ENCODE results near the gene DNAL1.

Gene DNAL1

DNA sequence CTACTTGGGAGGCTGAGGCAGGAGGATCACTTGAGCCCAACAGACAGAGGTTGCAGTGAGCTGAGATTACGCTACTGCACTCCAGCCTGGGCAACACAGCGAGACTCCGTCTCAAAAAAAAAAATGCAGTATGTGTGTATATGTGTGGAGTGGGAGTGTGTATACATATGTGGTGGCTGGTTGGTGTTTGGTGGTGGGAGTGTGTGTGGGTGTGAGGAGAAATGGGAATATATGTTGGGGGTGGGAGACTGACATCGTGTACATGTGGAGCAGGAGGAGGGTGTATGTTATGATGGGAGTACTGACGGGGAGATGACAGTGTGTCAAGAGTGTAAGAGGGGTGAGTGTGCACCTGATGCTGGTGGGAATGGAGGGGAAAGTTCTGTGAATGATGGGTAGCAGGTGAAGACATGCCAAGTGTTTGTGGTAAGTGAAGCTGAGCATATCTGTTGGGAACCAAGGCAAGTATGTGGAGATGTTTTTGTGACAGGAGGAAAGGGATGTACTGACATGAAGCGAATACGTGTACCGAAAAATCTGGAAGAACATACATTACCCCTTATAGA, 65.2 kb downstream of the DNAL1 start:
- no peak overlapping the region for H3K27ac Mint-ChIP-seq

DNA sequence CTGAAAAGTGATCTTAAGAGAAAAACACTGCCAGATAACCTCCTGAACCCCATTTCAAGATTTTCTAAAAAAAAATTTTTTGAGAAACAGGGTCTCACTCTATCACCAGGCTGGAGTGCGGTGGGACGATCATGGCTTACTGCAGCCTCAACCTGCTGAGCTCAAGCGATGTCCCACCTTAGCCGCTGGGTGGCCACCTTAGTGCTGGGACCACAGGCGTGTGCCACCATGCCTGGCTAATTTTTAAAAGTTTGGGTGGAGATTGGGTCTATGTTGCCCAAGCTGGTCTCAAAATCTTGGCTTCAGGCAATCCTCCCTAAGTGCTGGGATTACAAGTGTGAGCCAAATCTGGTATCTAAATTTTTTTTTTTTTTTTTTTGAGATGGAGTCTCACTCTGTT, 66.0 kb downstream of the DNAL1 start:
- peaks cover 7% of the 10 kb centered on the region for H3K36me3 Mint-ChIP-seq (ENCODE audit: low read depth)
- DNase-seq: no peak
- no peak overlapping the region for H3K4me3 Mint-ChIP-seq
- ATAC-seq: no peak
- peaks cover 28% of the 10 kb centered on the region for H3K4me1 Mint-ChIP-seq
- no peaks in the 10 kb centered on the region for H3K27me3 Mint-ChIP-seq
- H3K27ac Mint-ChIP-seq: no peak overlapping the region
- H3K9me3 Mint-ChIP-seq: no peaks in the 10 kb centered on the region

More for the DNA sequence above, 65.2 kb downstream of the DNAL1 start:
- Mint-ChIP-seq H3K9me3 (no peaks in the 10 kb centered on the region), H3K36me3 (ENCODE audit: low read depth) (peaks cover 5% of the 10 kb centered on the region), H3K27me3 (no peaks in the 10 kb centered on the region), H3K4me3 (no peak overlapping the region), H3K4me1 (peaks cover 28% of the 10 kb centered on the region)
- ATAC-seq: no peak
- no peak for DNase-seq

DNA sequence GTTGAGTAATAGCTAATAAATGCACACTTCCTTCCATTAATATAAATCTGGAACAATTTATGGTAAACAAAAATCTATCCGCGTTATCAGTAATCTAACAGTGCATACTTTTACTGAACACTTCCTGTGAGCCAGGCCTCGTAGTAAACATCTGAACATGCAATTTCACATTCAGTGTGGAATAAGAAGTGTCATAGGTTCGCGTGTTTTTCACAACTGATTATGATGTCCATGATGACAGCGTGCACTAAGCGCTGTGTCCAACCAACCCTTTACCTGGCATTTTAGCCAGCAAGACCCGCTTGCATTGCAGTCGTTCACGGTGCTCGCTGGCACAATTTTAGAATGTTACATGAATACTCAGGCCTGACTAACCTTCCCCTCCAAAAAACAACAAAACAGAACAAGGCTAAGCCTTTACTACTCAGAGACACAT, 67.3 kb downstream of the DNAL1 start:
- no peaks in the 10 kb centered on the region for H3K9me3 Mint-ChIP-seq
- peaks cover 28% of the 10 kb centered on the region for H3K4me1 Mint-ChIP-seq
- H3K27ac Mint-ChIP-seq: peak overlapping the region; percentile 96
- peak overlapping the region; percentile 95 for H3K4me3 Mint-ChIP-seq
- DNase-seq: no peak
- peaks cover 10% of the 10 kb centered on the region for H3K36me3 Mint-ChIP-seq (ENCODE audit: low read depth)
- peak; percentile 3 for ATAC-seq
- H3K27me3 Mint-ChIP-seq: no peaks in the 10 kb centered on the region

DNA sequence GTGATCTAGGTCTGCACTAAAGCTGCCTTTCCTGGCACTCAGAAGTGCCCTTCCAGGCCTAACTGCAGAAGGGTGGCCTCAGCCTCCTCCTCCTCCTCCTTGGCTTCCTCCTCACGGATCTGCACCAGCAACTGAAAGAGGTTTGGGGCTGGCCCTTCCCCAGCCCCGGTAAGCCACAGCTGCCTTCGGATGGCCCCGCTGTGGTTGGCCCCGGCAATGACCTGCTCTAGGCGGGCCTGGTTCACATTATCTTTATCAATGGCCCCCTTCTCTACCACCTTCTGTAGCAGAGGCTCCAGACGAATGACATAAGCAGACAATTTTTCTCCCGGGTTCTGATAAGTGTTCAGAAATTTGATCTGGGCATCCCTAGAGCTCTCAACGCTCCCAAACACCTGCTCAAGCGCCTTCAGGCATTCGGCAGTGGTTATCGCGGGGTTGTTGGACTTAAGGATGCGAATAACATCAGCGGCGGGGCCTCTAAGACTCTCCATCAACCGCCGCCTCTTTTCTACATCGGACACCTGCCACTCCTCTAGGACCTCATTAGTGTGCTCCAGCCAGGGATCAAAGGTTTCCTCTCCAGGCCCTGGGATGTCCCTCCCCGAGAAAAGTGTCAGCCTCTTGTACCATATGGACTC, 67.9 kb downstream of the DNAL1 start:
- DNase-seq (peak; percentile 57), ATAC-seq (peak; percentile 53)
- Mint-ChIP-seq H3K36me3 (ENCODE audit: low read depth) (peaks cover 11% of the 10 kb centered on the region), H3K4me3 (peak overlapping the region; percentile 95), H3K27ac (peak overlapping the region; percentile 96), H3K9me3 (no peaks in the 10 kb centered on the region), H3K4me1 (peaks cover 28% of the 10 kb centered on the region), H3K27me3 (no peaks in the 10 kb centered on the region)

DNA sequence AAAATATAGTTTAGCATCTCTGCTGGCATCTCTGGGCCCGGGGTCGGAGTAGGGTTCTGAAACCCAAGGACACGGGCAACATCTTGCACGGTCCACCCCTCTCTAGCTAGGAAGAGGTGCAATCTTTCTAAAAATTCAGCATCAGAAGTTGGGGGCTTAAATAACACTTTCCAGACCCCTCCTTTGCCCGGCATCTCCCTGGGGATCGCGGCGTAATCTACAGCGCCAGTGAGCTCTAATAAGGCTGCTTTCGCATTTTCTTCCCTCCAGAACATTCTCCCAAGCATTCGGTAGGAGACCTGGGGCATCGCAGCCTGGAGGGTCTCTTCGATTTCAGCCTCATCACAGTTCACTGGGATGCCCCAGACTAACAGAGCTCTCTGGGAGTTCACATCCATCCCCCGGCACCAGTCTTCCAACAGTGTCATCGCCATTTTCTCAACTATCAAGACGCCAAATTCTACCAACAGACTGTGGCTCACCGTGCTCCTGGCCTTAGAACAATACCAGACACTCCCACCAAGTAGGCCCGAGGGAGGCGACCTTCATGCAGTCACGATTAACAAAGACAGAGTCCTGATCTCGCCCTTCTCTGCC, 68.5 kb downstream of the DNAL1 start:
- Mint-ChIP-seq H3K36me3 (ENCODE audit: low read depth) (peaks cover 11% of the 10 kb centered on the region), H3K4me1 (peaks cover 28% of the 10 kb centered on the region), H3K27me3 (no peaks in the 10 kb centered on the region), H3K27ac (peak overlapping the region; percentile 96), H3K4me3 (peak overlapping the region; percentile 95), H3K9me3 (no peaks in the 10 kb centered on the region)
- DNase-seq: no peak
- ATAC-seq: no peak

DNA sequence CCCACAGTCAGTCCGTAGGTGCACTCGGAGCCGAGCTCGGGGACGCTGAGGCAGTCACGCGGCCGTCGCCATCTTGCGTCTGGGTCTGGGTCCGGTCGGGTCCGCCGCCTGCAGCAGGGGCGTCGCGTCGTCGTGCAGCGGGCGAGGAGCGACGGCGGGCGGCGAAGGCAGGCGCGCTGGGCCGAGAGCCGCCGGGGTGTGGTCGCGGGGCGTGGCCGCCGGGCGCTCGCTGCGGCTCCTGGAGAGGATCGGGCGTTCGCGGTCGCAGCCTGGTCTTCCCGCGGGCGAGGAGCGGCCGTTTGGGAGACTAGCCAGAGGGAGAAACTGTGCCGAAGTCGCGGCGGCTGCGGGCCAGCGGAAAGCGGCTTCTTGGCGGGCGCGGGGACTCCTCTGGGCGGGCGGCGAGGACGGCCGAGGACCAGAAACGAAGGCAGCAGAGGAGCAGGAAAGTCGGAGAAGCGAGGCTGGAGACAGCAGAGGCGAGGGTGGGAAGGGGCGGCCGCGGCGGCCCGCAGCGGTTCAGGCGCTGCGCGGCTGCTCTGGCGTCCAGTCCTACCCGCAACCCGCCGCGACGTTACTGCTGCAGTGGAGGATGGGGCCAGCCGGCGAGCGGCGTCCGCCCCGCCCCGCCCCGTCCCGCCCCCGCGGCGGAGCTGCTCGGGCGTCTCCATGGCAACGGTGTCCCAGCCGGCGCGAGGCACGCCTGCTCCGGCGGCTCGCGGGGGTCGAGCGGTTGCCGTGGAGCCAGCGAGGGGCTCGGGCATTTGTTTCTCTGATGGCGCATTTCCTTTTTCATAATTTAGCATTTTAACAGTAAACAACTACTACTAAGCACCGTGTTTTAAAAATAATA, 69.2 kb downstream of the DNAL1 start, which contains the start of gene PNMA1:
TSS of gene PNMA1 (minus strand) at position 582 of the 853 bp plus-strand sequence. CDS start 745 bp downstream, outside the sequence.
- Mint-ChIP-seq H3K27ac (peak within 1 kb of the TSS; percentile 96), H3K4me1 (peaks cover 28% of the 10 kb centered on the region), H3K27me3 (no peaks in the 10 kb centered on the region), H3K4me3 (peak within 1 kb of the TSS; percentile 95), H3K36me3 (ENCODE audit: low read depth) (peaks cover 11% of the 10 kb centered on the region), H3K9me3 (no peaks in the 10 kb centered on the region)
- DNase-seq (peak; percentile 91), ATAC-seq (peak; percentile 76)

DNA sequence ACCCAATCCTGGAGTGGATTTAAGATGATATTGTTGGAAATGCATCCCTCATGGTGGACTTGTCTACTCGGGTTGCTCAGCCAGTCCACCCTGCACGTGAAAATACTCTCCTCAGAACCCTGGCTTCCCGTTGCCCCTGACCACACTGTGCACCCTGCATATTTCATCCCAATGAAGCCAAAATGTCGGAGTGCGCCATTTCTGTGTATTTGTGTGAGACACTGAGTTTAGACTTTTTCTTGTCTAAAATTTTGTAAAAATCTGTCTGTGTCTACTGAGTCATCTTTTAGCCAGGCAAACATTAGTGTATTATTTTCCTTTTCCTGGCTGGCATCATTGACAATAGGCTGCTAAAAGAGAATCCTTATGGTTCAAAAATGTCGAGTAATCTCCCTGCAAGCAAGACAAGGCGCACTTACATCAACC, 69.9 kb downstream of the DNAL1 start:
- peak overlapping the region; percentile 95 for H3K4me3 Mint-ChIP-seq
- ATAC-seq: no peak
- H3K27ac Mint-ChIP-seq: peak overlapping the region; percentile 76
- no peaks in the 10 kb centered on the region for H3K9me3 Mint-ChIP-seq
- H3K4me1 Mint-ChIP-seq: peaks cover 28% of the 10 kb centered on the region
- peaks cover 16% of the 10 kb centered on the region for H3K36me3 Mint-ChIP-seq (ENCODE audit: low read depth)
- H3K27me3 Mint-ChIP-seq: no peaks in the 10 kb centered on the region
- no peak for DNase-seq

DNA sequence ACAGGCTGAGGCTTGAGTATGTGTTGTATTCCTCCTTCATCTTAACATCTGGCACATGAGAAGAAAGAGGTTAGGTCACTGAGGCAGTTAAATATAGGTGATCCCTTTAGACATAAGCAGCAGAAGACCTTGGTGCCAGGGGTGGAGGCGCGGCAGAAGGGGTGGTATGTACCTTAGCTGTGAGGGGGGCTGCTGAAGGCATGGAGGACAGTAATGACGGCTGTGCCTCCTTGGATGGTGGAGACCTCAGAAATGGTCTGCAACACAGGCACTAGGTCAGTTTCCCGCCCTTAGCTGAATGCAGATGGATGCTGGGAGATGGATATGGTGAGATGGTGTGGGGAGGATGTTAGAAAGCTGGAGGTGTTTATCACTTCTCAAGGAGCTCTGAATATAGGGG, 70.9 kb downstream of the DNAL1 start:
- ATAC-seq: no peak
- no peak for DNase-seq

DNA sequence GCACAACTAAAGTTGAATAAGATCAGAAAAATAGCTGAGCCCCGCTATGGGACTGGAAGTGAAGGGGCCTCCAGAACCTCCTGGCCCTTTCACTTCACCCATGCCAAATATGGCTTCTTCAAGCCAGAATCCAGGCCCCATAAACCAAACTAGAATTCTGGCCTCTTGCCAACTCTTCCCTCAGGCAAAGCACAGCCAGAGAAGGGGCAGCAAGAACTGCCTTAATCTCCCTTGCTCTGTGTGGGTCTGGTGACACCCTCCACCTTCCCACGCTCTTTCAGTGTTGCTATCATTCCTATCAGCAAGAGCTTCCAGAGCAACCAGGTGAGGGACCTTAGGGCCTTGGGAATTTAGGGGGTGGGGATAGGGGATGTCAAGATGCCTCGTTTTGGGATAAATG, 72.5 kb downstream of the DNAL1 start:
- H3K36me3 Mint-ChIP-seq (ENCODE audit: low read depth): peaks cover 33% of the 10 kb centered on the region
- ATAC-seq: no peak
- H3K27me3 Mint-ChIP-seq: no peaks in the 10 kb centered on the region
- H3K9me3 Mint-ChIP-seq: no peaks in the 10 kb centered on the region
- no peak overlapping the region for H3K27ac Mint-ChIP-seq
- peaks cover 23% of the 10 kb centered on the region for H3K4me1 Mint-ChIP-seq
- no peak overlapping the region for H3K4me3 Mint-ChIP-seq
- DNase-seq: no peak

More for the DNA sequence above, 70.9 kb downstream of the DNAL1 start:
- Mint-ChIP-seq H3K4me1 (peaks cover 26% of the 10 kb centered on the region), H3K27ac (peak overlapping the region; percentile 12), H3K36me3 (ENCODE audit: low read depth) (peaks cover 19% of the 10 kb centered on the region), H3K27me3 (no peaks in the 10 kb centered on the region), H3K4me3 (no peak overlapping the region), H3K9me3 (no peaks in the 10 kb centered on the region)

DNA sequence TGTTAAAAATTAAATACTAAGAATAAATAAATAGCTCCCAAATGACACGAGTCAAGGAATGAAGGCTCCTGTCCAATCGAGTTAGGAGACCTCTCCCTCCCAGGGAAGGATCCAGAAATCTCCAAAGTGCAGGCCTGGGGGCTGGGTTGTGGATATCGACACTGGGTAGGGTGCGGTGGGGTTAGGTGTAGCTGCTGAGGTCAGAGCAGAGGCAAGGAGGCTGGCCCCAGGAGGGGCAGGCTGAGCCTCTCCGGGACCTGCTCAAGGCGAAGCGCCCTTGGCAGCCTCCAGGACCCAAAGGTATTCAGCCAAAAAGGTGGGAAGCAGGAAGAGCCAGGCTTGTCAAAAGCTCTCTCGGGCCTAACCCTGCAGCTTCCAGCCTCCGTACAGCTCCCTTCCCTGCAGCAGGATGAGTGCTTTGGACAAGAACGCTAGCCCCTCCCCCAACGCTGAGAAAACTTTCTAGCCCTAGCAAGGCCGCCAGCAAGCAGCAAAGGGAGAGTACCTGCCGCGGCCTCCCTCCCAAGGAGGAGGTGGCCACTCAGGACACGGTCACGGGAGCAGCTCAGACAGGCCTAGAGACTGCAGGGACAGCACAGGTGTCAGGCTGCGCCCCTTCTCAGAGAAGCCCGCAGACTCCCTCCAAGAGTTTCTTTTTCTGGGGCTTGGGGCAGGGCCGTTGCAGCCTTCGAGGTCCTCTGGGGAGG, 73.1 kb downstream of the DNAL1 start:
- DNase-seq: no peak
- Mint-ChIP-seq H3K4me3 (no peak overlapping the region), H3K4me1 (peaks cover 21% of the 10 kb centered on the region), H3K27me3 (no peaks in the 10 kb centered on the region), H3K9me3 (no peaks in the 10 kb centered on the region), H3K36me3 (ENCODE audit: low read depth) (peaks cover 35% of the 10 kb centered on the region), H3K27ac (peak overlapping the region; percentile 56)
- ATAC-seq: no peak

DNA sequence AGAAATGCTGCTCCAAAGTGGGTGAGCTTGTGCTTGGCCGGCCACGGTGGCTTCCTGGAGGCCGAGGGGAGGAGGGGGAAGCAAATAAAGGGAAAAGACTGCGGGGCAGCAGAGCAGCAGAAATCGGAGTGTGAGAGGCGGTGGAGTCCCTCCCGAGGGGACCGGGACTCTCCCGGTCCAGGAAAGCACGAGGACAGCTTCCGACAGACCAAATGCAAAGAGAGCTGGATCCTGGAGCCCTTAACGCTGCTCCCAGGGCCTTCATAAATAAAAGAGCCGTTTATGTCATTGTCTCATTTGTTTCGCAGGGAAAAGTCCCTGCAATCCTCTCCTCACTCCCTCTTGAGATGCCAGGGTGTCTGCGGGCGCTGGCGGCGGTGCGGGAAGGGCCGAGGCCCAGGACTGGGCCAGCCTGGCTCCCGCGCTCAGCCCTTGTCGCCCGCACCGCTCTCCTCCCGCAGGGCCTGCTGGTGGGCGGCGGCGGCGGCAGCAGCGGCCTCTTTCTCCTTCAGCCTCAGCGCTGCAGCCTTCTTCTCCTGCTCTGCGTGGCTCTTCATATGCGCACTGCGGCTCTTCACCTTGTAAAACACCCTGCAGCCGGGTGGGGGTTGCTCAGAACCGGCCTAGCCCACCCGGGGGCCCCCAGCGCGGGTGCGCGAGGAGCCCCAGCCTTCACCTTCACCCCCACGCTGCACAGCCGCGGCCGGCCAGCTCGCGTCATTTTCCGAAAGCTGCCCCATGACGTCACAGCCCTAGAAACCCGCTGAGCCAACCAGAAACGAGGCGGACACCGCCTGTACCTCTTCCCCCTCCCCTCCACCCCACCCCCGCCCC, 73.8 kb downstream of the DNAL1 start:
- Mint-ChIP-seq H3K4me1 (peaks cover 18% of the 10 kb centered on the region), H3K36me3 (ENCODE audit: low read depth) (peaks cover 41% of the 10 kb centered on the region), H3K27me3 (no peaks in the 10 kb centered on the region), H3K27ac (peak overlapping the region; percentile 56), H3K4me3 (no peak overlapping the region), H3K9me3 (no peaks in the 10 kb centered on the region)
- ATAC-seq: no peak
- DNase-seq: no peak

DNA sequence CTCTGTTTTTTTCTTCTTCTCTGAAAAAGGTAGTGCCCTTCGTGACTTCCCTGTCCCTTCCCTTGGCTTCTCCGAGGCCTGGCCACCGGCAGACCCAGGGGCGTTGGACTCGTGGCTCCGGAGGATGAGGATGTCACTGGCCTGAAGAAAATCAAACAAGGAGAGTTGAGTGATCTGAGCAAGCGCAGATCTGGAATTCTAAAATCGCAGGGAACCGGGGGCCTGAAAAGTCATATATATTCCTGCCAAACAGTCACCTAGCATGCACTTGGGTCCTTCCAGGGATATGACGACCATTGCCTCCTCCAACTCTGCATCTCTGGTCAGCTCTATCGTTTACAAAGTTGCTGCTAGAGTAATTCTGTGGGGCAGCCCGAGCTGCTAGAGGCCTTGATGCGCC, 74.6 kb downstream of the DNAL1 start:
- Mint-ChIP-seq H3K4me1 (peaks cover 22% of the 10 kb centered on the region), H3K27ac (peak overlapping the region; percentile 67), H3K36me3 (ENCODE audit: low read depth) (peaks cover 45% of the 10 kb centered on the region), H3K4me3 (no peak overlapping the region), H3K9me3 (no peaks in the 10 kb centered on the region), H3K27me3 (no peaks in the 10 kb centered on the region)
- ATAC-seq (no peak), DNase-seq (no peak)

DNA sequence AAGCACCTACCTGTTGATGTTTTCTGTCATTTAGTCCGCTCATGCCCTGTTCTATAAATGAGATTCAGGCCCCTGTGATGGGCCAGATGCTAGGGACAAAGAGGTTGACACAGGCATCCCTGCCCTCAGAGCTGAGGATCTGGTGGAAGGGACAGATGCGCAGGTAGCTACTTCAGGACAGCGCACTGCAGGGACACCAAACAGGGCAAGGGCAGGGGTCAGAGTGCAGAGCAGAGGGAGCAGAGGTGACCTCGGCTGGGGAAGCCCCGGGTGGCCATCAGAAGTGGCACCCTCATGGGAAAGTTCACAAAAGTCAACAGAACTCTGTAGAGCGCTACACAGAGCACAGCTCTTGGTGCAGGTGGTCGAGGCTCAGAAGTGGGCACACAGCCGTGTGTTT, 75.0 kb downstream of the DNAL1 start:
- Mint-ChIP-seq H3K9me3 (no peaks in the 10 kb centered on the region), H3K27me3 (no peaks in the 10 kb centered on the region), H3K4me1 (peaks cover 17% of the 10 kb centered on the region), H3K27ac (peak overlapping the region; percentile 67), H3K4me3 (no peak overlapping the region), H3K36me3 (ENCODE audit: low read depth) (peaks cover 46% of the 10 kb centered on the region)
- no peak for ATAC-seq
- DNase-seq: no peak
